ENCODE data around the gene ADI1.

DNA sequence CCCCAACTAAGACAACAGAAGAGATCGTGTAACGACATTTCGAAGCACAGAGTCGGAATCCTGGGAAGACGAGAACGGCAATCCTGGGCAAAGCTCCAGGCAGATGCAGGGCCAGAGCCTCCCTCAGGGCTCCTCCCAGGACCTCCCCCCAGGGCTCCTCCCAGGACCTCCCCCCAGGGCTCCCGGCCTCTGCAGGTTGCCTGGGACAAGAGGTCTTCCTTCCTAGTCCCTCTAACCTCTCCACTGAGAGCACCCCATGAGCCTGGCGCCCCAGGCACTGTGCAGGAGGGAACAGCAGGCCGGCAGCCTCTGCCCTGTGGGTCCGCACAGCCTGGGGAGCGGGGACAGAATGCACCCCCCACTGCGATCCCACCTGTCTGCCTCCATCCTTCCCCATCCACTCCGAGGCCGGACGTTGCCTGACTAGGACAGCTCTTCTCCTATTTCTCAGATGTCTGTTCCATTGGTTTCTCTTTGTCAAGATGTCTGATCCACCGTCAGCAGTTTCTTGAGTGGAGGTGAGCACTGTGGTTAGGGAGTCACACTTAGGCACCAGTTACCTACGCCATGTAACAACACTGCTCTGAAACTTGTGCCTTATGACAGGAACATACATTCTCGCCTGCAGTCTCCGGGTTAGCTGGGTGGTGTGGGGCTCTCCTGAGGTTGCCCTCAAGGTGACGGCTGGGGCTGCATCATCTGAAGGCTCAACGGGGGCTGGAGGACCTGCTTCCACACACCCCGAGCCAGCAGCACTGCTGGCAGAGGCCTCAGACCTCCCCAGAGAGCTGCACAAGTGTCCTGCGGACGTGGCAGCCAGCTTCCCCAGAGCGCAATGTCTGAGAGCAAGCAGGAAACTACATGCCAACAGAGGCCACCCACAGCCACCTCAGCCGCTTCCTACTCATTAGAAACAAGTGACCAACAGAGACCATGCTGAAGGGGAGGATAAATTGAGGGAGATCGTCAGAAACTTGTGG lies 28.9 kb downstream of the ADI1 start:
- TF ChIP-seq, protein P1, sequence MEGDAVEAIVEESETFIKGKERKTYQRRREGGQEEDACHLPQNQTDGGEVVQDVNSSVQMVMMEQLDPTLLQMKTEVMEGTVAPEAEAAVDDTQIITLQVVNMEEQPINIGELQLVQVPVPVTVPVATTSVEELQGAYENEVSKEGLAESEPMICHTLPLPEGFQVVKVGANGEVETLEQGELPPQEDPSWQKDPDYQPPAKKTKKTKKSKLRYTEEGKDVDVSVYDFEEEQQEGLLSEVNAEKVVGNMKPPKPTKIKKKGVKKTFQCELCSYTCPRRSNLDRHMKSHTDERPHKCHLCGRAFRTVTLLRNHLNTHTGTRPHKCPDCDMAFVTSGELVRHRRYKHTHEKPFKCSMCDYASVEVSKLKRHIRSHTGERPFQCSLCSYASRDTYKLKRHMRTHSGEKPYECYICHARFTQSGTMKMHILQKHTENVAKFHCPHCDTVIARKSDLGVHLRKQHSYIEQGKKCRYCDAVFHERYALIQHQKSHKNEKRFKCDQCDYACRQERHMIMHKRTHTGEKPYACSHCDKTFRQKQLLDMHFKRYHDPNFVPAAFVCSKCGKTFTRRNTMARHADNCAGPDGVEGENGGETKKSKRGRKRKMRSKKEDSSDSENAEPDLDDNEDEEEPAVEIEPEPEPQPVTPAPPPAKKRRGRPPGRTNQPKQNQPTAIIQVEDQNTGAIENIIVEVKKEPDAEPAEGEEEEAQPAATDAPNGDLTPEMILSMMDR (IDR thresholded peaks at IDR 0.05), result no peak
- no peak for TF ChIP-seq POLR2AphosphoS5 (IDR thresholded peaks at IDR 0.05)
- no peak for TF ChIP-seq POLR2A (IDR thresholded peaks at IDR 0.05; ENCODE audit: low read depth)
- TF ChIP-seq EP300 (IDR thresholded peaks at IDR 0.05), result no peak

Data from esophagus muscularis mucosa (tissue), 4 donors.